ENCODE data around the gene PCDHA3.
"Not testable (repeated sequence)": the region's sequence is repeated elsewhere in the genome, so short reads cannot be mapped to it uniquely, and the experiment has no call there.

Gene PCDHA3

GRCh38 chr5:140827704-140828361 lies 27.0 kb downstream of the PCDHA3 start, which contains the start of gene PCDHA6:
PCDHA6 (plus strand) TSS chr5:140827960; CDS start chr5:140828092, 132 bp downstream.
- Histone ChIP-seq H3K4me1 (ENCODE audit: insufficient read depth, low read length, poor library complexity, severe bottlenecking) (no peaks in the 10 kb centered on the region), H3K27me3 (ENCODE audit: insufficient read depth, low read length, poor library complexity, severe bottlenecking) (no peaks in the 10 kb centered on the region), H3K36me3 (ENCODE audit: insufficient read depth, low read length) (no peaks in the 10 kb centered on the region), H3K9me2 (replicated peaks; ENCODE audit: low read depth, low read length) (no peaks in the 10 kb centered on the region), H3K4me3 (ENCODE audit: low read length, poor library complexity, severe bottlenecking) (no peak within 1 kb of the TSS), H3F3A (ENCODE audit: low read depth) (no peaks in the 10 kb centered on the region), H3K9ac (ENCODE audit: low read depth, low read length, poor library complexity, severe bottlenecking) (no peak within 1 kb of the TSS), H3K79me2 (ENCODE audit: insufficient read depth, low read length) (no peaks in the 10 kb centered on the region), H3K4me2 (ENCODE audit: low read depth, low read length, poor library complexity, severe bottlenecking) (no peak within 1 kb of the TSS), H2AFZ (ENCODE audit: low read length) (no peak within 1 kb of the TSS), H4K20me1 (ENCODE audit: insufficient read depth, low read length, poor library complexity, severe bottlenecking) (no peaks in the 10 kb centered on the region), H3K9me3 (ENCODE audit: insufficient read depth, low read depth, low read length) (no peaks in the 10 kb centered on the region)
- TF ChIP-seq CTCF (conservative IDR thresholded peaks at IDR 0.05; ENCODE audit: low read length), result no peak
- no peak for TF ChIP-seq EZH2phosphoT487 (IDR thresholded peaks at IDR 0.05; ENCODE audit: borderline replicate concordance)

GRCh38 chr5:140828362-140828737 lies 27.5 kb downstream of the PCDHA3 start:
- TF ChIP-seq EZH2phosphoT487 (IDR thresholded peaks at IDR 0.05; ENCODE audit: borderline replicate concordance) (no peak), CTCF (conservative IDR thresholded peaks at IDR 0.05; ENCODE audit: low read length) (no peak)
- Histone ChIP-seq H4K20me1 (ENCODE audit: insufficient read depth, low read length, poor library complexity, severe bottlenecking) (no peaks in the 10 kb centered on the region), H3K9me3 (ENCODE audit: insufficient read depth, low read depth, low read length) (no peaks in the 10 kb centered on the region), H3K36me3 (ENCODE audit: insufficient read depth, low read length) (no peaks in the 10 kb centered on the region), H3K9ac (ENCODE audit: low read depth, low read length, poor library complexity, severe bottlenecking) (no peak overlapping the region), H2AFZ (ENCODE audit: low read length) (no peak overlapping the region), H3K4me2 (ENCODE audit: low read depth, low read length, poor library complexity, severe bottlenecking) (no peak overlapping the region), H3K9me2 (replicated peaks; ENCODE audit: low read depth, low read length) (no peaks in the 10 kb centered on the region), H3K4me3 (ENCODE audit: low read length, poor library complexity, severe bottlenecking) (no peak overlapping the region), H3K79me2 (ENCODE audit: insufficient read depth, low read length) (no peaks in the 10 kb centered on the region), H3F3A (ENCODE audit: low read depth) (no peaks in the 10 kb centered on the region), H3K4me1 (ENCODE audit: insufficient read depth, low read length, poor library complexity, severe bottlenecking) (no peaks in the 10 kb centered on the region), H3K27me3 (ENCODE audit: insufficient read depth, low read length, poor library complexity, severe bottlenecking) (no peaks in the 10 kb centered on the region)

GRCh38 chr5:140829511-140830501 lies 28.9 kb downstream of the PCDHA3 start:
- H3K4me2 ChIP-seq (ENCODE audit: low read depth, low read length, poor library complexity, severe bottlenecking); H4K20me1 ChIP-seq (ENCODE audit: insufficient read depth, low read length, poor library complexity, severe bottlenecking); H3K27me3 ChIP-seq (ENCODE audit: insufficient read depth, low read length, poor library complexity, severe bottlenecking); H3K9me3 ChIP-seq (ENCODE audit: insufficient read depth, low read depth, low read length); H2AFZ ChIP-seq (ENCODE audit: low read length); H3K9me2 ChIP-seq (replicated peaks; ENCODE audit: low read depth, low read length); H3K79me2 ChIP-seq (ENCODE audit: insufficient read depth, low read length); H3K9ac ChIP-seq (ENCODE audit: low read depth, low read length, poor library complexity, severe bottlenecking); H3K36me3 ChIP-seq (ENCODE audit: insufficient read depth, low read length); H3K4me3 ChIP-seq (ENCODE audit: low read length, poor library complexity, severe bottlenecking); H3K4me1 ChIP-seq (ENCODE audit: insufficient read depth, low read length, poor library complexity, severe bottlenecking); H3F3A ChIP-seq (ENCODE audit: low read depth): not testable (repeated sequence)
